ENCODE results near the gene CACUL1. TPM values are rescaled to one million over a fixed set of nuclear protein-coding genes. Genes with fewer than 3 reads are reported as not detected.
"Not testable (repeated sequence)": the region's sequence is repeated elsewhere in the genome, so short reads cannot be mapped to it uniquely, and the experiment has no call there.

The CACUL1 gene
- total RNA-seq, 1 donor from 2014 or later: 16.1 TPM

- no peak for DNase-seq (ENCODE audit: low spot score)
- ATAC-seq: no peak
Observed at GRCh38 chr10:118769898-118770600, 15.3 kb upstream of the CACUL1 start.

DNA sequence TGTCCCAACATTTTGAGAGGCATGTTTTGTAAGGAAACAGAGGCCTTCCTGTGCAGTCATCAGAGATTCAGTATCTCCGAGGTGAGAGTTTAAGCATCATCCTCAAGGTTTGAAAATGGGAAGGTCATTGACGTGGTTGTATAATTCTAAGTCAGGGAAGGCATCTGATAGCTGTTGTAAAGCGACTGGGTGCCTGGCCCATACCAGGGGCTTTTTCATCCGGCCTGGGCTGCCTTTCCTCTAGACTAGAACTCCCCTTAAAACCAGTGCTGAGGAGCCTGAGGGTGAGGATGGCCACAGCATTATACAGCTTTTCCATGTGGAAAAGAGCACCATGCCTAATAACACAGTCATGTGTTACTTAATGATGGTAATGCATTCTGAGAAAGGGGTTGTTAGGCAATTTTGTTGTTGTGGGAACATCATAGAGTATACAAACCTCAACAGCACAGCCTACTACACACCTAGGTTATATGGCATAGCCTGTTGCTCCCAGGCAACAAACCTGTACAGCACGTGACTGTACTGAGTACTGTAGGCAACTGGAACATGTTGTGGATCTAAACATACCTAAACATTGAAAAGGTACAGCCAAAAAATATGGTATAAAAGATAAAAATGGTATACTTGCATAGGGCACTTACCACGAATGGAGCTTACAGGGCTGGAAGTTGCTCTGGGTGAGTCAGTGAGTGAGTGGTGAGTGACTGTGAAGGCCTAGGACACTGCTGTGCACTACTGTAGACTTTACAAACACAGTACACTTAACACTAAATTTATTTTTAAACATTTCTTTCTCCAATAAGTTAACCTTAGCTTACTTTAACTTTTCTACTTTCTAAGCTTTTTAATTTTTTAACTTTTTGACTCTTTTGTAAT, 13.5 kb upstream of the CACUL1 start:
- DNase-seq (ENCODE audit: low spot score) (no peak), ATAC-seq (no peak)

GRCh38 chr10:118767297-118768040, 12.7 kb upstream of the CACUL1 start:
- no peak for ATAC-seq
- DNase-seq (ENCODE audit: low spot score): no peak

- DNase-seq (ENCODE audit: low spot score) (no peak), ATAC-seq (no peak)
Observed at GRCh38 chr10:118764195-118764594, 9.4 kb upstream of the CACUL1 start.

DNA sequence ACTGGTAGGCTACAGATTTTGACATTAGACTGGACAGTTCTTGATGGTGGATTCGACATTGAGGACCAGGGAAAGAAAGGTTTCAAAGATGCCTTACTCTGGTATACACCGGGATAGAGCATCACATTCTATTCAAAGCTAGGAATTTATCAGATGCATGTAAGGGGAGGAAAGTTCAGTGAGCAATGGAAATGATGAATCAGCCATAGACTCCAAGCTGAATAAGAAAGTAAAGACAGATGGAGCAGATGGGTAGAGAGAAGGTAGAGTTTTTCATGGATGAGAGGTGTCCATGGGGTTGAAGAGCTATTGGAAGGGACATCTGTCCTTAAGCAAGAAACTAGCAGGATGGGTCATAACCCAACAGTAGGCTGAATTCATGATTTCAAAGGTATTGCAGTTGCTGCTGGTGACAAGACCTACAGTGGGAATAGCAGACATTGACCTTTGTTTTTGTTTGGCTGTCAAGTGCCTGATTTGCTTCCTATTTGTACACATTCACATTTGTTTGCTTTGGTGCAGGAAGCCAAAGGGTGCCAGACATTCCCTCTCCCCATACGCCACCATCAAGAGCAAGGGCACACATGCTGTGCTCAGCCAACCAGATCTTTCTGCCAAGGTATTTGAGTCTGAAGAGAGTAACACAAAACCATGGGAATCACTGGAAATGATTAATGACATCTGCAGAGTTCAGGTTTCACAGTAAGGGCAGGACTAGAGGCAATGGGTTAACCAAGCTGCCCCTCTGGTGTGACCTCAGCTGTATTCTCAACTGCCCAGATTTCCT, 8.6 kb upstream of the CACUL1 start:
- DNase-seq (ENCODE audit: low spot score): peak; percentile 79
- peak; percentile 96 for ATAC-seq

DNA sequence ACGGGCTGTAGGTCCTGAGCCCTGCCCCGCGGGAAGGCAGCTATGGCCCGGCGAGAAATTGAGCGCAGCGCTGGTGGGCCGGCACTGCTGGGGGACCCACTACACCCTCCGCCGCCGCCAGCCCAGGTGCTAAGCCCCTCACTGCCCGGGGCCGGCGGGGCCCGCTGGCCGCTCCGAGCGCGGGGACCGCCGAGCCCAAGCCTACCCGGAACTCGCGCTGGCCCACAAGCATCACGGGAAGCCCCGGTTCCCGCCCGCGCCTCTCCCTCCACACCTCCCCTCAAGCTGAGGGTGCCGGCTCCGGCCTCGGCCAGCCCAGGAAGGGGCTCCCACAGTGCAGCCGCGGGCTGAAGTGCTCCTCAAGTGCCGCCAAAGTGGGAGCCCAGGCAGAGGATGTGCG, 5.5 kb upstream of the CACUL1 start:
- DNase-seq (ENCODE audit: low spot score) (no peak), ATAC-seq (no peak)

DNA sequence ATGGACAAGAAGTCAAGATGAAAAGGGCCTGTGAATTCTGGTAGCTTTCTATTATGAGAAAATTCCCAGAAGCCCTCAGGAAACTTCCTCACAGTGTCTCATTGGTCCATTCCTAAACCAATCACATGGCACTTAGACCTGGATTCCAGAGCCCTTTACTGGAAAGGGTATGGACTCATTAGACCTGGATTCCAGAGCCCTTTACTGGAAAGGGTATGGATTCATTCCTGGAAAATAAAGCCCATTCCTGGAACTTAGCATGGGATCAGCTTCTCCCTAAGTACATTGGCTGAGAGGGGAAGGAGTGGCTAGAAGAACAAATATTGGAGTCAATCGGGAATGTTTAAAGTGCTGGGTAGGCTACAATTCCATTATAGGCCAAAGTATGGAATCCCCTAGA, 3.7 kb upstream of the CACUL1 start:
- DNase-seq (ENCODE audit: low spot score) (no peak), ATAC-seq (no peak)

DNA sequence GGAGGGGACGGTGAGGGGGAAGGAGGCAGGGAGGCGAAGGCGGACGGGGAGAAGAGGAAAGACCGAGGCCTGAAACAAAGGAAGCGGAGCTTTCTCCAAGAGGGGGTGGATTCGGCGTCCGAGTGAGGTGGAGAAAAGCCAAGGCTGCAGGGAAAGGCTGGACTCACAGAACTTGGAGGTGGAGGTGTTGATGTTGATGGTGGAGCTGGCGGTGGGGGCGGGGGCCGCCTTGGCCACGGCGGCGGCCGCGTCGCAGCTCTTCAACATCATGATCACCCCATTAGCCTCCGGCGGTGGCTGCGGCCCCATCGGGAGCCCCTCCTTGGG, 578 bp downstream of the CACUL1 start:
- peak; percentile 27 for ATAC-seq
- DNase-seq (ENCODE audit: low spot score): peak; percentile 69

GRCh38 chr10:118753331-118754228, 1.2 kb downstream of the CACUL1 start:
- ATAC-seq (peak; percentile 45), DNase-seq (ENCODE audit: low spot score) (no peak)

- DNase-seq (ENCODE audit: low spot score) (no peak), ATAC-seq (no peak)
Observed at GRCh38 chr10:118752409-118752808, 2.4 kb downstream of the CACUL1 start.

- ATAC-seq: no peak
- DNase-seq (ENCODE audit: low spot score): no peak
Observed at GRCh38 chr10:118751265-118751664, 3.5 kb downstream of the CACUL1 start.

- DNase-seq (ENCODE audit: low spot score): no peak
- ATAC-seq: no peak
Observed at GRCh38 chr10:118748041-118748440, 6.7 kb downstream of the CACUL1 start.

GRCh38 chr10:118746246-118746645, 8.5 kb downstream of the CACUL1 start:
- ATAC-seq (no peak), DNase-seq (ENCODE audit: low spot score) (no peak)

DNA sequence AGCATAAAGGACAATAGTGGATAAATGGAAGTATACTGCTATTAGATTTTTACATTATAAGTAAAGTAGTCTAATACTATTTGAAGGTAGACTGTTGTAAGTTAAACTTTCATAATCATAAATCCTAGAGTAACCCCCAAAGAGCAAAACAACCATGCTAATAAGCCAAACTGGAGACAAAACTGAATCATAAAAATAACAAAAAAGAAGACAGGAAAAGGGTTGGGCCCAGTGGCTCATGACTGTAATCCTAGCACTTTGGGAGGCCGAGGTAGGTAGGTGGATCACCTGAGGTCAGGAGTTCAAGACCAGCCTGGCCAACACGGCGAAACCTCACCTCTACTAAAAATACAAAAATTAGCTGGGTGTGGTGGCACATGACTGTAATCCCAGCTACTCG, 9.7 kb downstream of the CACUL1 start:
- DNase-seq (ENCODE audit: low spot score): no peak

GRCh38 chr10:118744346-118744918, 10.3 kb downstream of the CACUL1 start:
- peak; percentile 75 for ATAC-seq
- not testable (repeated sequence) for DNase-seq (ENCODE audit: low spot score)

More for the DNA sequence above, 9.7 kb downstream of the CACUL1 start:
- ATAC-seq: no peak

- DNase-seq (ENCODE audit: low spot score) (no peak), ATAC-seq (no peak)
Observed at GRCh38 chr10:118742782-118743181, 12.0 kb downstream of the CACUL1 start.

DNA sequence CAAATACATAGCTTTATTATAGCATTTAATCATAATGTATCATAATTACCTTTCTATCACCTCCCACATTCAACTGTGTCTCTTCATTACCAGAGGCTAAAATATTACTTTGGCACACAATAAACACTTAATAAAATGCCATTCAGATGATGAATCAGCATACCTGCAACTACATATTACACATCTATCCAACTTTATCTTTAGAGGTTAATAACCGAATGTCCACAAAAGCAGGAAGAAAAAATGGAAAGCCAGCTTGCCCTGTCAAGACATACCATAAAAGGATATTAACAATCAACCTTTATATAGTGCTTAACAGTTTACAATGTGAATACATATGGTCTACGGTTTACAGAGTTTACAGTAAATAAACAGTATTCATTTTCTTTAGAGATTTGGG, 12.7 kb downstream of the CACUL1 start:
- ATAC-seq (no peak), DNase-seq (ENCODE audit: low spot score) (no peak)

- ATAC-seq (no peak), DNase-seq (ENCODE audit: low spot score) (no peak)
Observed at GRCh38 chr10:118738406-118738805, 16.4 kb downstream of the CACUL1 start.

- ATAC-seq (no peak), DNase-seq (ENCODE audit: low spot score) (no peak)
Observed at GRCh38 chr10:118737603-118738302, 17.0 kb downstream of the CACUL1 start.
